H9 (cell line): ENCODE measurements around the gene TMEM135. TPM values are rescaled to one million over a fixed set of nuclear protein-coding genes. Genes with fewer than 3 reads are reported as not detected.

Source experiments
- DNase-seq: peaks from one replicate; pipeline ENCODE4 v3.0.0-alpha.2; 2017
- H2AFZ ChIP-seq: one replicate; pipeline ENCODE4 v1.6.1; 2013; ENCODE audit warnings: mild to moderate bottlenecking, low read length, control low read depth, moderate library complexity
- H2AK5ac ChIP-seq: 2 replicates; pipeline ENCODE4 v1.6.1; 2013; ENCODE audit warnings: low read length, control low read depth, mixed read lengths; ENCODE audit not compliant: insufficient read length
- H2BK120ac ChIP-seq: one replicate; pipeline ENCODE4 v1.6.1; 2013; ENCODE audit warnings: low read depth, mild to moderate bottlenecking, low read length, control low read depth, inconsistent platforms; ENCODE audit not compliant: poor library complexity, severe bottlenecking
- H2BK12ac ChIP-seq: 2 replicates; pipeline ENCODE4 v1.6.1; 2013; ENCODE audit warnings: low read length, control low read depth, mixed read lengths, low read depth; ENCODE audit not compliant: insufficient read length
- H2BK15ac ChIP-seq: 2 replicates; pipeline ENCODE4 v1.6.1; 2013; ENCODE audit warnings: low read depth, low read length, control low read depth
- H2BK20ac ChIP-seq: one replicate; pipeline ENCODE4 v1.6.1; 2013; ENCODE audit warnings: low read depth, mild to moderate bottlenecking, low read length, control low read depth, inconsistent platforms; ENCODE audit not compliant: poor library complexity, severe bottlenecking
- H2BK5ac ChIP-seq: 2 replicates; pipeline ENCODE4 v1.6.1; 2013; ENCODE audit warnings: low read length, control low read depth, mixed read lengths; ENCODE audit not compliant: insufficient read length
- H3K14ac ChIP-seq: 2 replicates; pipeline ENCODE4 v1.6.1; 2013; ENCODE audit warnings: low read length, control low read depth; ENCODE audit not compliant: insufficient read depth
- H3K18ac ChIP-seq: 2 replicates; pipeline ENCODE4 v1.6.1; 2013; ENCODE audit warnings: low read depth, mild to moderate bottlenecking, mixed read lengths, low read length, control low read depth; ENCODE audit not compliant: insufficient read length
- H3K23ac ChIP-seq: 2 replicates; pipeline ENCODE4 v1.6.1; 2013; ENCODE audit warnings: low read length, control low read depth, mixed read lengths, low read depth; ENCODE audit not compliant: insufficient read length
- H3K23me2 ChIP-seq: 2 replicates; pipeline ENCODE4 v1.6.1; 2013; ENCODE audit warnings: low read depth, mild to moderate bottlenecking, mixed read lengths, low read length, control low read depth; ENCODE audit not compliant: insufficient read length, poor library complexity, severe bottlenecking
- H3K27ac ChIP-seq: 2 replicates; pipeline ENCODE4 v1.5.1; 2013; ENCODE audit warnings: low read length, control low read depth, mixed read lengths, low read depth; ENCODE audit not compliant: insufficient read length
- H3K27me3 ChIP-seq: 2 replicates; pipeline ENCODE4 v1.6.1; 2013; ENCODE audit warnings: low read length, control low read depth, inconsistent platforms; ENCODE audit not compliant: insufficient read depth
- H3K4ac ChIP-seq: 2 replicates; pipeline ENCODE4 v1.6.1; 2013; ENCODE audit warnings: low read depth, mild to moderate bottlenecking, control low read depth, inconsistent platforms, low read length, moderate library complexity
- H3K4me1 ChIP-seq: 2 replicates; pipeline ENCODE4 v1.6.1; 2013; ENCODE audit warnings: low read length, control low read depth, inconsistent platforms; ENCODE audit not compliant: insufficient read depth
- H3K4me2 ChIP-seq: 2 replicates; pipeline ENCODE4 v1.6.1; 2013; ENCODE audit warnings: low read length, control low read depth, mixed read lengths; ENCODE audit not compliant: insufficient read length, insufficient read depth
- H3K56ac ChIP-seq: 2 replicates; pipeline ENCODE4 v1.6.1; 2013; ENCODE audit warnings: low read depth, mild to moderate bottlenecking, mixed read lengths, low read length, control low read depth; ENCODE audit not compliant: insufficient read length
- H3K79me1 ChIP-seq: 2 replicates; pipeline ENCODE4 v1.6.1; 2013; ENCODE audit warnings: low read depth, mild to moderate bottlenecking, moderate library complexity, low read length, control low read depth, inconsistent platforms; ENCODE audit not compliant: insufficient read depth, poor library complexity, severe bottlenecking
- H3K79me2 ChIP-seq: 2 replicates; pipeline ENCODE4 v1.6.1; 2013; ENCODE audit warnings: low read length, control low read depth, inconsistent platforms; ENCODE audit not compliant: insufficient read depth
- H3K9ac ChIP-seq: 2 replicates; pipeline ENCODE4 v1.6.1; 2013; ENCODE audit warnings: low read length, control low read depth, mixed read lengths; ENCODE audit not compliant: insufficient read length; ENCODE audit errors: extremely low read depth
- H3K9me3 ChIP-seq: one replicate; pipeline ENCODE4 v1.6.1; 2013; ENCODE audit warnings: low read depth, low read length, inconsistent platforms; ENCODE audit not compliant: control insufficient read depth
- H3T11ph ChIP-seq: one replicate; pipeline ENCODE4 v1.6.1; 2013; ENCODE audit warnings: mild to moderate bottlenecking, low read length, control low read depth, inconsistent platforms
- H4K20me1 ChIP-seq: one replicate; pipeline ENCODE4 v1.6.1; 2013; ENCODE audit not compliant: control insufficient read depth, insufficient read length, insufficient read depth
- H4K5ac ChIP-seq: 2 replicates; pipeline ENCODE4 v1.6.1; 2013; ENCODE audit warnings: low read depth, mild to moderate bottlenecking, mixed read lengths, low read length, control low read depth; ENCODE audit not compliant: insufficient read length
- H4K8ac ChIP-seq: replicated peaks from 2 replicates; pipeline ENCODE4 v1.6.1; 2013; ENCODE audit warnings: low read length, control low read depth, mixed read lengths, low read depth; ENCODE audit not compliant: insufficient read length
- H4K91ac ChIP-seq: 2 replicates; pipeline ENCODE4 v1.6.1; 2013; ENCODE audit warnings: low read depth, mild to moderate bottlenecking, moderate library complexity, mixed read lengths, low read length, control low read depth; ENCODE audit not compliant: insufficient read length
- H3K27ac Mint-ChIP-seq, 3 experiments: 2 replicates in 2 of 3; 3 replicates in 1 of 3; pipeline ENCODE4 v1.8.0; 2020 to 2021; ENCODE audit warnings: mixed read lengths in 3 of 3, mild to moderate bottlenecking in 1 of 3, moderate library complexity in 1 of 3
- H3K27me3 Mint-ChIP-seq: 2 replicates; pipeline ENCODE4 v1.8.0; 2021; ENCODE audit warnings: low read depth, mild to moderate bottlenecking, moderate library complexity, mixed read lengths
- H3K36me3 Mint-ChIP-seq, 3 experiments: 2 replicates in 2 of 3; 3 replicates in 1 of 3; pipeline ENCODE4 v1.8.0; 2020 to 2021; ENCODE audit warnings: low read depth in 3 of 3, mixed read lengths in 3 of 3; ENCODE audit not compliant: insufficient read depth in 1 of 3
- H3K4me1 Mint-ChIP-seq, 2 experiments: 2 replicates each; pipeline ENCODE4 v1.8.0; 2020; ENCODE audit warnings: mixed read lengths in 2 of 2
- H3K4me3 Mint-ChIP-seq, 2 experiments: 2 replicates in 1 of 2; 3 replicates in 1 of 2; pipeline ENCODE4 v1.8.0; 2020 to 2021; ENCODE audit warnings: mild to moderate bottlenecking in 2 of 2, mixed read lengths in 2 of 2, moderate library complexity in 1 of 2
- H3K9me3 Mint-ChIP-seq, 2 experiments: 2 replicates in 1 of 2; 3 replicates in 1 of 2; pipeline ENCODE4 v1.8.0; 2020; ENCODE audit warnings: mild to moderate bottlenecking in 2 of 2, mixed read lengths in 2 of 2, moderate library complexity in 1 of 2
- WGBS: extraction: QIAGEN DNeasy Blood & Tissue Kit; methylation state at CpG from one replicate; pipeline ENCODE4 v1.1.7; 2013; ENCODE audit warnings: missing lambda C conversion rate, low lambda C conversion rate, mixed read lengths; ENCODE audit not compliant: insufficient read length; ENCODE audit errors: extremely low coverage; 5-methylcytosine and 5-hydroxymethylcytosine counted together
- total RNA-seq: library from RNA; stranded (reverse); gene quantifications from 2 replicates; pipeline ENCODE4 v1.2.1, GENCODE V29; 2021
- TF ChIP-seq, protein P1 (sequence below): fragments of 200-600 bp; sonication (generic); conservative IDR thresholded peaks from 3 replicates; pipeline ENCODE4 v1.8.0; 2021; ENCODE audit warnings: antibody characterized with exemption, mild to moderate bottlenecking

Gene TMEM135
- total RNA-seq, 1 experiment from 2014 or later: 25.2 TPM

GRCh38 chr11:87022254-87022653 lies 15.5 kb upstream of the TMEM135 start:
- no peak overlapping the region for H4K91ac ChIP-seq
- H3K23me2 ChIP-seq: no peaks in the 10 kb centered on the region
- H3K9me3 Mint-ChIP-seq: peaks cover 4 to 11% of the 10 kb centered on the region in 2 experiments; a peak in 4 of 5 replicates
- no peak overlapping the region for H3K27ac Mint-ChIP-seq
- H2BK12ac ChIP-seq: no peak overlapping the region
- H3K27ac ChIP-seq: no peak overlapping the region
- H2BK120ac ChIP-seq: no peak overlapping the region
- no peak overlapping the region for H3K23ac ChIP-seq
- DNase-seq: no peak
- H3K4me1 Mint-ChIP-seq: peaks cover 9 to 13% of the 10 kb centered on the region in 2 experiments; a peak in 3 of 4 replicates
- H3K9me3 ChIP-seq: peaks cover 7% of the 10 kb centered on the region
- no peak overlapping the region for H3K4me3 Mint-ChIP-seq
- H3K9ac ChIP-seq: no peak overlapping the region
- H3K56ac ChIP-seq: no peak overlapping the region
- no peak overlapping the region for H2BK15ac ChIP-seq
- no peak overlapping the region for H2BK5ac ChIP-seq
- H3K14ac ChIP-seq: no peak overlapping the region
- TF ChIP-seq, protein P1, sequence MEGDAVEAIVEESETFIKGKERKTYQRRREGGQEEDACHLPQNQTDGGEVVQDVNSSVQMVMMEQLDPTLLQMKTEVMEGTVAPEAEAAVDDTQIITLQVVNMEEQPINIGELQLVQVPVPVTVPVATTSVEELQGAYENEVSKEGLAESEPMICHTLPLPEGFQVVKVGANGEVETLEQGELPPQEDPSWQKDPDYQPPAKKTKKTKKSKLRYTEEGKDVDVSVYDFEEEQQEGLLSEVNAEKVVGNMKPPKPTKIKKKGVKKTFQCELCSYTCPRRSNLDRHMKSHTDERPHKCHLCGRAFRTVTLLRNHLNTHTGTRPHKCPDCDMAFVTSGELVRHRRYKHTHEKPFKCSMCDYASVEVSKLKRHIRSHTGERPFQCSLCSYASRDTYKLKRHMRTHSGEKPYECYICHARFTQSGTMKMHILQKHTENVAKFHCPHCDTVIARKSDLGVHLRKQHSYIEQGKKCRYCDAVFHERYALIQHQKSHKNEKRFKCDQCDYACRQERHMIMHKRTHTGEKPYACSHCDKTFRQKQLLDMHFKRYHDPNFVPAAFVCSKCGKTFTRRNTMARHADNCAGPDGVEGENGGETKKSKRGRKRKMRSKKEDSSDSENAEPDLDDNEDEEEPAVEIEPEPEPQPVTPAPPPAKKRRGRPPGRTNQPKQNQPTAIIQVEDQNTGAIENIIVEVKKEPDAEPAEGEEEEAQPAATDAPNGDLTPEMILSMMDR: no peak
- H2BK20ac ChIP-seq: no peak overlapping the region
- no peak overlapping the region for H2AK5ac ChIP-seq
- H3K4me2 ChIP-seq: no peak overlapping the region
- no peaks in the 10 kb centered on the region; the same call in 1 of the 2 replicates for H3K27me3 Mint-ChIP-seq
- no peak overlapping the region for H3T11ph ChIP-seq
- H3K36me3 Mint-ChIP-seq: peaks cover 3 to 19% (median 7%) of the 10 kb centered on the region in 3 experiments; a peak in 5 of 7 replicates
- no peak overlapping the region for H3K4ac ChIP-seq
- H3K27me3 ChIP-seq: no peaks in the 10 kb centered on the region; the same call in 1 of the 2 replicates
- H4K5ac ChIP-seq: no peak overlapping the region
- no peaks in the 10 kb centered on the region; the same call in 1 of the 2 replicates for H3K4me1 ChIP-seq
- no peaks in the 10 kb centered on the region for H4K20me1 ChIP-seq
- H3K79me1 ChIP-seq: no peaks in the 10 kb centered on the region
- WGBS: no CpG with 5 or more reads among the region's 1 CpG
- no peak overlapping the region for H3K18ac ChIP-seq
- no peak overlapping the region for H4K8ac ChIP-seq
- no peak overlapping the region for H2AFZ ChIP-seq
- no peaks in the 10 kb centered on the region for H3K79me2 ChIP-seq
